Globus pallidus (tissue), 1 donor: ENCODE measurements around the gene TRAPPC2.

Source experiments
- DNase-seq: peaks from one replicate; pipeline ENCODE4 v3.0.0-alpha.2; 2015; ENCODE audit warnings: low spot score

The TRAPPC2 gene

DNA sequence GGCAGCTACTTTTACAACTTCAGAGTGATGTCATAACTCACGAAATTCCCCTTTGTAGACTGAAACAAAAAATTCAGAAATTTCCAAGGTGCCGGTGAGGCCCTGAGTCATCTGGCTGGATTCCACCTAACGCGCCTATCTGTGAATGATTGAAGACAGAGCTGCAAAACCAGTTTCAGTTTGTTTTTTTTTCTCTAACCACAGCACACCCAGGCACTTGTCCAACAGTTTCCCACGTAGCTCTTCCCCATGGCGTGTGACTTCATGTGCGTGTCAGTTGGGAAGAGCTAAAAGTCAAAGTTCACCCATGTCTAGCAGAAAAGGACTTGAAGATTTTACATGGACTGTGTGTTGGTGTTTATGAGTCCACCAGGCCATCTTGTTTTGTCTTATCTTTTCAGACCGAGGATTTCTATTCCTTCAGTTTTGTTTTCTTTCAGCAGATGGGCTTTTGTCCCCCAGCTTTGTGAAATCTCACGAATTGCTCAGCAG is 65.1 kb downstream of the TRAPPC2 start:
- no peak for DNase-seq

DNA sequence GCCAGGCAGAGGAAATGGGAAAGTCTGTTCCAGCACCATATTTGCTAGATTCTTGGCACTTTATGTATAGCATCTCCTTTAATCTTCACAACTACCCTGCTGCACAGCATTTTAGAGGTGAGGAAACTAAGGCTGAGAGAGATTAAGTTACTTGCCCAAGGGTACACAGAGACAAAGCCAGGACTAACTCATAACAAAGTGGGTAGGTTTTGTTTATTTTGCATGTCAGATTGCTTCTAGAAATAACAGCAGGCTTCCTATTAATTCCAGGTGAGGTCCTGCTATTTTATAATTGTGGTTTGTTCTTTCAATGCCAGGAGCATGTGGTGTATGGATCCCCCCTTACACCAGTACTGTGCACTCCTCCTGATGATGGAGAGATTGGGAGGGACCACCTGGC is 66.5 kb downstream of the TRAPPC2 start:
- no peak for DNase-seq

DNA sequence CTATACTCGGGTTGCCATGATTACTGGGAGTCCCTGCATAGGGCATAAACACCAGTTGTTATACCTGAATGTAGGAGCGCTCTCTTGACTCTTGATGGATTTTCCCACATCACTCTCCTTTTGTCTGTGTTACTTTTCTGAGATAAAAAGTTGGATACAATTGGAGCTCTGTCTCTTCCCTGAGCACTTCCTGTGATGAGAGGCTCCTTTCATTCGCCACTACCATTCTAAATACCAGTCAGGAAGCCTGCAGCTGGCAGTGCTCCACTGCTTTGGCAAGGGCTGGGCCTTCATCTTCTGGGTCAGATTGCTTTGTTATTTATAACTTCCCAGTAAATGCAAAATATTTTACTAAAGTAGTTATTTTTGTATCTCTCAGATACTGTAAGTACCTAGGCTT is 67.6 kb downstream of the TRAPPC2 start:
- DNase-seq: peak; percentile 80

DNA sequence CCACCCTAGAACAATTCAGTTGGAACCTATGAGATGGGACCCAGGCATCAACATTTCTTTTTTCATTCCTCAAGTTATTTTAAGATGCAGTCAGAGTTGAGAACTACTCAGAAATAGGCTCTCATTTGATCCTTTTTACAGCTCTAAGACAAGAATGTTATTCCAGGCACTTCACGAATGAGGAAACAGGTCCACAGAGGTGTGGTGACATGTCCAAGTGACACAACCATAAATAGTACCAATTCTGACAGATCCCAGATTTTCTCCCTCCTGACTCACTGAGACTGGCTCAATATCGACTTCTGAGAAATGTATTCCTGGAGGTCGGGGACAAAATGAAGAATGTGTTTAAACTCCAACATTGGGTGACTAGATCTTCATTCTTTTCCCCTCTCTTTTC is 70.4 kb downstream of the TRAPPC2 start:
- DNase-seq: no peak

DNA sequence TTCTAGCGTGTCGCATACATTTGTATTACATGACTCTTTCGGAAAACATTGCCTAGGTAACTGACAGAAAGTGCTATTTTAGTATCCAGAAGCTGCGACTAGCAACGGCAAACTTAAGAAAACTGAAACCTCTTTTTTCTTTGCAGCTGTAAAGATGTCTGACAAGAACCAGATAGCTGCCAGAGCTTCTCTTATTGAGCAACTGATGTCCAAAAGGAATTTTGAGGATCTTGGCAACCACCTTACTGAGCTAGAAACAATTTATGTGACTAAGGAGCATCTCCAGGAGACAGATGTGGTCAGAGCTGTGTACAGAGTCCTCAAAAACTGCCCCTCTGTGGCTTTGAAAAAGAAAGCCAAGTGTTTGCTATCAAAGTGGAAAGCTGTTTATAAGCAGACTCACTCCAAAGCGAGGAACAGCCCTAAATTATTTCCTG is 72.0 kb downstream of the TRAPPC2 start:
- DNase-seq: no peak
